AG10803 (cell line): ENCODE measurements around the gene PDRG1.

Experiments used
- DNase-seq: peaks from one replicate; pipeline ENCODE4 v3.0.0; 2010; ENCODE audit warnings: low read depth
- H3K4me3 ChIP-seq: 2 replicates; pipeline ENCODE4 v1.5.1; 2011; ENCODE audit warnings: mild to moderate bottlenecking, low read length, control low read depth
- TF ChIP-seq, protein P1 (sequence below): conservative IDR thresholded peaks from 2 replicates; pipeline ENCODE4 v1.5.1; 2011; ENCODE audit warnings: mild to moderate bottlenecking, low read length, control low read depth, inconsistent platforms

The PDRG1 gene

GRCh38 chr20:31966991-31967655 is 15.3 kb upstream of the PDRG1 start:
- no peak for DNase-seq
- TF ChIP-seq, protein P1, sequence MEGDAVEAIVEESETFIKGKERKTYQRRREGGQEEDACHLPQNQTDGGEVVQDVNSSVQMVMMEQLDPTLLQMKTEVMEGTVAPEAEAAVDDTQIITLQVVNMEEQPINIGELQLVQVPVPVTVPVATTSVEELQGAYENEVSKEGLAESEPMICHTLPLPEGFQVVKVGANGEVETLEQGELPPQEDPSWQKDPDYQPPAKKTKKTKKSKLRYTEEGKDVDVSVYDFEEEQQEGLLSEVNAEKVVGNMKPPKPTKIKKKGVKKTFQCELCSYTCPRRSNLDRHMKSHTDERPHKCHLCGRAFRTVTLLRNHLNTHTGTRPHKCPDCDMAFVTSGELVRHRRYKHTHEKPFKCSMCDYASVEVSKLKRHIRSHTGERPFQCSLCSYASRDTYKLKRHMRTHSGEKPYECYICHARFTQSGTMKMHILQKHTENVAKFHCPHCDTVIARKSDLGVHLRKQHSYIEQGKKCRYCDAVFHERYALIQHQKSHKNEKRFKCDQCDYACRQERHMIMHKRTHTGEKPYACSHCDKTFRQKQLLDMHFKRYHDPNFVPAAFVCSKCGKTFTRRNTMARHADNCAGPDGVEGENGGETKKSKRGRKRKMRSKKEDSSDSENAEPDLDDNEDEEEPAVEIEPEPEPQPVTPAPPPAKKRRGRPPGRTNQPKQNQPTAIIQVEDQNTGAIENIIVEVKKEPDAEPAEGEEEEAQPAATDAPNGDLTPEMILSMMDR, result no peak
- no peak overlapping the region for H3K4me3 ChIP-seq

DNA sequence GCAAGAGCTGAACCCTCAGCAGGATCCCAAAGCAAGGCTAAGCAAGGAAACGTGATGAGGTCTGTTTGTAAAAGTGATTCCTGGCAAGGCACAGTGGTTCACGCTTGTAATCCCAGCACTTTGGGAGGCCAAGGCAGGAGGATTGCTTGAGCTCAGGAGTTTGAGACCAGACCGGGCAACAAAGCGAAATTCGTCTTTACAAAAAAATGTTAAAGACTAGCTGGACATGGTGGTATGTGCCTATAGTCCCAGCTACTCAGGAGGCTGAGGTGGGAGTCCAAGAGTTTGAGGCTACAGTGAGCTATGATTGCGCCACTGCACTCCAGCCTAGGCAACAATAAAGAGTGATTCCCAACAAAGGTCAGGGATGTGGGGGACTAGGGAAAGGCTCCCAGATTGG is 12.0 kb upstream of the PDRG1 start:
- TF ChIP-seq, protein P1, result no peak
- DNase-seq, result no peak

DNA sequence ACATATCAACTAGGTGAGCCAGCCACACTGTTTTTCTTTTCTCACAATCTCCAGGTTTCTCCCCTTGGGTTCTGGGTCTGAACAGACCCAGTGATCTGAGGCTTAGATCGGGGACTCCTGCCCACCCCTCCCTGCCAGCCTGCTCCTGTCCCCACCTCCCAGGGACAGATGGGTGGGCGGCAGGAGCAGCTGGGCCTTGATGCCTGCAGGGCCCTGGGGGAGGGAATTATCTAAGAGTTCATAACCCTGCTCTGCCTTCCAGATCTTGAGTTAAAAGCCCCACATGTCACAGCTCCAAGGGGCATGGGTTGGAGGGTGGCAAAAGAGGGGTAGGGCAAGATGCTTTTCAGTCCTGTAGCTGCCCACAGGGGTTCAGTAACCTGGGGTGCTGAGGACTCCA is 10.9 kb upstream of the PDRG1 start:
- TF ChIP-seq, protein P1, result no peak
- no peak for DNase-seq
- H3K4me3 ChIP-seq, result no peak overlapping the region

More for the DNA sequence above, 12.0 kb upstream of the PDRG1 start:
- no peak overlapping the region for H3K4me3 ChIP-seq

- no peak overlapping the region for H3K4me3 ChIP-seq
- TF ChIP-seq, protein P1, result no peak
- DNase-seq, result no peak
These were observed 5.0 kb upstream of the PDRG1 start for GRCh38 chr20:31956556-31957526.

DNA sequence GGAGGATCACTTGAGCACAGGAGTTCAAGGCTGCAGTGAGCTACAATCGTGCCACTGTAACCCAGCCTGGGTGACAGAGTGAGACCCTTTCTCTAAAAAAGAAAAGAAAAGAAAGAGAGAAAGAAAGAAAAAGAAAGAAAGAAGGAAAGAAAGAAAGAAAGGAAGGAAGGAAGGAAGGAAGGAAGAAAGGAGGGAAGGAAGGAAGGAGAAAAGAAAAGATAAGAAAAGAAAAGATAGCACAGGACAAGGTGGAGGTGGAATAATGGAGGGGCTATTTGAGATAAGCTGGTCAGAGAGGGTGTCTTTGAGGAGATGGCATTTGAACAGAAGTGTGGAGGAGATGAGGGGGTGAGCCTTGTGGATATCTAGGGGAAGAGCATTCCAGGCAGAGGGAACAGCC is 2.7 kb upstream of the PDRG1 start:
- TF ChIP-seq, protein P1, result no peak
- no peak for DNase-seq
- no peak overlapping the region for H3K4me3 ChIP-seq

- TF ChIP-seq, protein P1, result no peak
- no peak for DNase-seq
- no peak overlapping the region for H3K4me3 ChIP-seq
These were observed 1.8 kb upstream of the PDRG1 start for GRCh38 chr20:31953556-31954148.
